ENCODE data around the gene CCDC54. TPM values are rescaled to one million over a fixed set of nuclear protein-coding genes. Genes with fewer than 3 reads are reported as not detected.

The CCDC54 gene
- total RNA-seq, 1 donor from 2014 or later: not detected

DNA sequence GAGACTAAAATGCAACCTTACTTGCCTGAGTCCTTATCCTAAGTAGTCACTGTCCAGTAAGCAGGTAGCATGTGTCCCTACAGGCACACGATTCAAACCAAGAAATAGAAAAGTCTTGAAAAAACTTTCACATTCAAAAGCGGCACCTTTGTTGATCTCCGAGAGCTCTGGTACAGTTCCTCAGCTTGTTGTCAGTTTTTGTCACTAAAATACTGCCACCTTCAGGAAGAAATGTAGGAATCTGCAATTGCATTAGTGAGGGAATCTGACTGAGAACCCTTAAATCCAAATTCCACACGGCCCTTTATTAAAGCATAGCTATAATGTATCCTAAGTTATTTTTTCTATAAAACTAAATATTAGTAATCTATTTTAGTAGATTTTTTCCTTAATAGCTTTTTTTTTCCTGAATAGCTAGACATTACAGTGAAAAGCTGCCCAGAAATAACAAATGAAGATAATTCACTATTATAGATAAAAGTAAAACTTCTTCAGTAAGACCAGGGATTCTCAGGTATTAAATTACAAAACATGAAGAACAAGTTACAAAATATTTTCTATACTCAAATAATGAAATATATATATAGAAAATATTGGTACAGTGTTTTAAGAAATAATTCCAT, 44.0 kb downstream of the CCDC54 start:
- H3K4me3 ChIP-seq (ENCODE audit: low read depth, low read length): no peak overlapping the region
- FAIRE-seq: no peak

GRCh38 chr3:107421881-107422280, 44.6 kb downstream of the CCDC54 start:
- no peak for FAIRE-seq

More for the DNA sequence above, 44.0 kb downstream of the CCDC54 start:
- TF ChIP-seq, protein P1, sequence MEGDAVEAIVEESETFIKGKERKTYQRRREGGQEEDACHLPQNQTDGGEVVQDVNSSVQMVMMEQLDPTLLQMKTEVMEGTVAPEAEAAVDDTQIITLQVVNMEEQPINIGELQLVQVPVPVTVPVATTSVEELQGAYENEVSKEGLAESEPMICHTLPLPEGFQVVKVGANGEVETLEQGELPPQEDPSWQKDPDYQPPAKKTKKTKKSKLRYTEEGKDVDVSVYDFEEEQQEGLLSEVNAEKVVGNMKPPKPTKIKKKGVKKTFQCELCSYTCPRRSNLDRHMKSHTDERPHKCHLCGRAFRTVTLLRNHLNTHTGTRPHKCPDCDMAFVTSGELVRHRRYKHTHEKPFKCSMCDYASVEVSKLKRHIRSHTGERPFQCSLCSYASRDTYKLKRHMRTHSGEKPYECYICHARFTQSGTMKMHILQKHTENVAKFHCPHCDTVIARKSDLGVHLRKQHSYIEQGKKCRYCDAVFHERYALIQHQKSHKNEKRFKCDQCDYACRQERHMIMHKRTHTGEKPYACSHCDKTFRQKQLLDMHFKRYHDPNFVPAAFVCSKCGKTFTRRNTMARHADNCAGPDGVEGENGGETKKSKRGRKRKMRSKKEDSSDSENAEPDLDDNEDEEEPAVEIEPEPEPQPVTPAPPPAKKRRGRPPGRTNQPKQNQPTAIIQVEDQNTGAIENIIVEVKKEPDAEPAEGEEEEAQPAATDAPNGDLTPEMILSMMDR (IDR thresholded peaks at IDR 0.05; ENCODE audit: insufficient read depth, low read length, severe bottlenecking): peak; percentile 61
- Histone ChIP-seq H3K27me3 (ENCODE audit: control insufficient read depth, insufficient read depth, low read length) (no peaks in the 10 kb centered on the region), H3K36me3 (ENCODE audit: control insufficient read depth, insufficient read depth, low read length) (no peaks in the 10 kb centered on the region)
- DNase-seq (ENCODE audit: low read depth): peak; percentile 75

DNA sequence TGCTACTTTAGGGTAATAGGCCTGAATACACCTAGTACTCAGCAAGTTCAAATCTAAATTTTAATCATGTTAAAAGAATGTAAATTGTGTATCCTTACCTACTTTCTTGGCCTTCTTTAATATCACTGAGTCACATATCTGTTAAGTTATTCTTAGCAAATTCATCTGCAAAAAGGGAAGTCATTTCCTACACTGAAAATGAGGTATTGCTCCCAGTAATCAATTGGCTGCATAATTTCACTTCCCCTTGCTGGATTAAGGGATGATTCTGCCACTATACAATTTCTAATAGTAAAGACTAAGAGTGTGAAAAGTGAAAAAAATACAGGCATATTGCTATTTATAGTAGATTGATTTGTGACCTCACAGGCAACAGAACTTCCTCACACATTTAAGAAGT, 47.8 kb downstream of the CCDC54 start:
- FAIRE-seq: no peak
- TF ChIP-seq, protein P1 (IDR thresholded peaks at IDR 0.05; ENCODE audit: insufficient read depth, low read length, severe bottlenecking): no peak
- no peak overlapping the region for H3K4me3 ChIP-seq (ENCODE audit: low read depth, low read length)
- H3K36me3 ChIP-seq (ENCODE audit: control insufficient read depth, insufficient read depth, low read length): no peaks in the 10 kb centered on the region
- no peaks in the 10 kb centered on the region for H3K27me3 ChIP-seq (ENCODE audit: control insufficient read depth, insufficient read depth, low read length)
- DNase-seq (ENCODE audit: low read depth): no peak

More at GRCh38 chr3:107421881-107422280, 44.6 kb downstream of the CCDC54 start:
- TF ChIP-seq, protein P1 (IDR thresholded peaks at IDR 0.05; ENCODE audit: insufficient read depth, low read length, severe bottlenecking): no peak
- DNase-seq (ENCODE audit: low read depth): no peak
- H3K36me3 ChIP-seq (ENCODE audit: control insufficient read depth, insufficient read depth, low read length): no peaks in the 10 kb centered on the region
- no peaks in the 10 kb centered on the region for H3K27me3 ChIP-seq (ENCODE audit: control insufficient read depth, insufficient read depth, low read length)
- no peak overlapping the region for H3K4me3 ChIP-seq (ENCODE audit: low read depth, low read length)

- TF ChIP-seq, protein P1 (IDR thresholded peaks at IDR 0.05; ENCODE audit: insufficient read depth, low read length, severe bottlenecking): no peak
- no peaks in the 10 kb centered on the region for H3K27me3 ChIP-seq (ENCODE audit: control insufficient read depth, insufficient read depth, low read length)
- FAIRE-seq (no peak), DNase-seq (ENCODE audit: low read depth) (no peak)
- H3K4me3 ChIP-seq (ENCODE audit: low read depth, low read length): no peak overlapping the region
- H3K36me3 ChIP-seq (ENCODE audit: control insufficient read depth, insufficient read depth, low read length): no peaks in the 10 kb centered on the region
These were observed 49.0 kb downstream of the CCDC54 start for GRCh38 chr3:107426223-107426622.

Other genes starting within 250 kb of the CCDC54 start
- gene BBX, start 145.5 kb downstream of the CCDC54 start, total RNA-seq: 49.5 and 59.7 TPM in 2 replicates

Data from bronchial epithelial cell (primary cell).